Ovary (tissue), 9 donors: Measurements from ENCODE around the gene SH2D6. TPM values are rescaled to one million over a fixed set of nuclear protein-coding genes. Genes with fewer than 3 reads are reported as not detected.
A peak's percentile ranks its signal among the peaks of the same experiment; 100 is the strongest.

Experiments used
- DNase-seq, 5 donors: peaks; one replicate each; pipeline ENCODE4 v3.0.0-alpha.2; 2019 to 2020
- H3K27ac ChIP-seq, 2 donors: fragments of 200-600 bp; one replicate each; pipeline versions ENCODE4 v1.5.1 to v1.8.0; 2019 to 2022
- H3K27me3 ChIP-seq: fragments of 200-600 bp; one replicate; pipeline ENCODE4 v1.8.0; 2022
- H3K36me3 ChIP-seq: fragments of 200-600 bp; sonication (generic); one replicate; pipeline ENCODE4 v1.5.1; 2019
- H3K4me1 ChIP-seq: one replicate; pipeline ENCODE4 v1.8.1; 2013; ENCODE audit warnings: mild to moderate bottlenecking, moderate library complexity; ENCODE audit not compliant: insufficient read depth
- H3K4me3 ChIP-seq: fragments of 200-600 bp; sonication (generic); one replicate; pipeline ENCODE4 v1.5.1; 2017
- H3K9me3 ChIP-seq, 2 donors: fragments of 200-600 bp in 1 of 2; sonication (generic) in 1 of 2; one replicate each; pipeline versions ENCODE4 v1.5.1 to v1.8.1; 2013 to 2019; ENCODE audit warnings: mild to moderate bottlenecking in 1 of 2, moderate library complexity in 1 of 2
- EP300 ChIP-seq: sonication (generic); formaldehyde crosslinking; IDR thresholded peaks from one replicate; pipeline ENCODE4 v1.6.1; 2017; ENCODE audit warnings: antibody characterized with exemption
- POLR2A ChIP-seq: fragments of 450-650 bp; IDR thresholded peaks from one replicate; pipeline ENCODE4 v1.6.1; 2017; ENCODE audit warnings: antibody characterized with exemption, mild to moderate bottlenecking, moderate library complexity
- WGBS, 3 donors: extraction: QIAGEN DNeasy Blood & Tissue Kit in 1 of 3; methylation state at CpG; one replicate each; pipeline versions ENCODE4 v1.1.5 to v1.1.7; 2013 to 2017; 5-methylcytosine and 5-hydroxymethylcytosine counted together
- intact Hi-C, 4 donors: fragments of 100-400 bp; cut with DNase I; formaldehyde crosslinking; loops; one replicate each; pipeline versions ENCODE4 v1.11.0 to v1.15.1; 2022 to 2023
- polyA plus RNA-seq, 2 donors: library from polyadenylated mRNA; stranded (reverse); fragments of 200-250 nt in 1 of 2; fragments of 350-450 nt in 1 of 2; fragmentation: Illumina TruSeq in 1 of 2; extraction: RNeasy Lipid Tissue Mini Kit (QIAGEN cat#74804) in 1 of 2; gene quantifications; one replicate each; pipeline ENCODE4 v1.2.3, GENCODE V29; 2013 to 2014
- total RNA-seq, 7 donors: library from RNA; depleted of rRNA in 2 of 7; stranded (reverse); fragments of >200 nt in 2 of 7; fragmentation: NEBNext Ultra II Directional in 3 of 7; extraction: Animal tissue kit (Norgen Biotek cat#: 25700) in 3 of 7; gene quantifications; one replicate each; pipeline versions ENCODE4 v1.1.0 to v1.2.4, GENCODE V29; 2016 to 2023
- TF ChIP-seq, protein P1 (sequence below), 3 donors: fragments of 450-650 bp in 2 of 3; fragments of 200-600 bp in 1 of 3; IDR thresholded peaks; one replicate each; pipeline versions ENCODE4 v1.5.1 to v1.8.0; 2016 to 2022; ENCODE audit warnings: antibody characterized with exemption in 3 of 3, mild to moderate bottlenecking in 1 of 3
- donor health status: DM: no; HTN: no; CAD: no; lungs with moderate emphysema.
- donor health status: DM: no; HTN: no; CAD: no.
- donor health status: Bipolar disorder and iron deficiency.
- donor health status: DM: yes; HTN: yes; CAD: no.
- donor health status: DM: no; HTN: no; CAD: no.
- donor health status: DM: yes; HTN: yes; CAD: no.

The SH2D6 gene
- total and polyA plus RNA-seq, 9 donors, result 0.12 to 1.9 (median 0.41) TPM; not detected in 5

DNA sequence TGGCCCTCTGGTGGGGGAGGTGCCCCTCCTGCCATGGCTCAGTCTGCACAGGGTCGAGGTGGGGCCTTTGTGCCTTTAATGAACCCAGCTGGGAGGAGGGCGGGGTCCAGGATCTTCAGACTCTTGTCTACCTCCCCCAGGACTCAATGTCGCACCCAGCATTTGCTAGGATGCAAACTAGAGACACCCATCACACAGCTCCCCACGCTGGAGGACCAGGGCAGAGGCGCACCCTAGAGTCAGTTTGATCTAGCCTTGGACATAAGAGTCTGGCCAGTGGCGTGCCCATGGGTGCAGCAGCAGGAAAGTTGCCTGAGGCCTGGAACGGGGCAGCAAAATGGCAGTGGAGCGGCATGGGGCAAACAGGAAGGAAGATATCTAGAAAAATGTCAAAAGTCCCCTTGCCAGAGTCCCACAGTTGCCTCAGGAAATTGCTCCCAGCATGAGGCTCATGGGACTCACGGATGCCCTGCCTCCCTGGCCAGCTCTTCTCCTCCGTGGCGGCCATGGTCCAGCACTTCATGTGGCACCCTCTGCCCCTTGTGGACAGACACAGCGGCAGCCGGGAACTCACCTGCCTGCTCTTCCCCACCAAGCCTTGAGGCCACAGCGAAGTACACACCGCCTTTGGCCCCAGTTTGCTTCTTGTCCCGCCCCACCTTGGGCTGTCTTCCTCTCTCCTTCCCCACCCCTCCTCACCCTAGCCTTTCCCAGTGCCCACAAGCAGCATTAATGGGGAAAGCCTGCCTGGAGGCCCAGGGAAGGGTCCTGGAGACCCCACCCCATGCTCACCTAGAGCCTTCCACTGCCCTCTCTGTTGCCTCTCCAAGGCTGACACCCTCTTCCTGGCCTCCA is 17.7 kb downstream of the SH2D6 start:
- intact Hi-C loops, result loop anchor here in 2 of 4 donors (5.0 kb wide), 1 partner anchor 101 kb away; the partner anchor contains the start of gene MAT2A (in 2 of the 2)
- Histone ChIP-seq H3K4me1 (peaks cover 17% of the 10 kb centered on the region), H3K27me3 (no peaks in the 10 kb centered on the region), H3K27ac (peak overlapping the region; percentile 76 to 91), H3K36me3 (no peaks in the 10 kb centered on the region), H3K9me3 (no peaks in the 10 kb centered on the region), H3K4me3 (no peak overlapping the region)
- no peak for DNase-seq
- WGBS, 3 donors, result 92 to 96% (median 95%) methylated on average over 16 of the region's 16 CpGs
- TF ChIP-seq, protein P1, sequence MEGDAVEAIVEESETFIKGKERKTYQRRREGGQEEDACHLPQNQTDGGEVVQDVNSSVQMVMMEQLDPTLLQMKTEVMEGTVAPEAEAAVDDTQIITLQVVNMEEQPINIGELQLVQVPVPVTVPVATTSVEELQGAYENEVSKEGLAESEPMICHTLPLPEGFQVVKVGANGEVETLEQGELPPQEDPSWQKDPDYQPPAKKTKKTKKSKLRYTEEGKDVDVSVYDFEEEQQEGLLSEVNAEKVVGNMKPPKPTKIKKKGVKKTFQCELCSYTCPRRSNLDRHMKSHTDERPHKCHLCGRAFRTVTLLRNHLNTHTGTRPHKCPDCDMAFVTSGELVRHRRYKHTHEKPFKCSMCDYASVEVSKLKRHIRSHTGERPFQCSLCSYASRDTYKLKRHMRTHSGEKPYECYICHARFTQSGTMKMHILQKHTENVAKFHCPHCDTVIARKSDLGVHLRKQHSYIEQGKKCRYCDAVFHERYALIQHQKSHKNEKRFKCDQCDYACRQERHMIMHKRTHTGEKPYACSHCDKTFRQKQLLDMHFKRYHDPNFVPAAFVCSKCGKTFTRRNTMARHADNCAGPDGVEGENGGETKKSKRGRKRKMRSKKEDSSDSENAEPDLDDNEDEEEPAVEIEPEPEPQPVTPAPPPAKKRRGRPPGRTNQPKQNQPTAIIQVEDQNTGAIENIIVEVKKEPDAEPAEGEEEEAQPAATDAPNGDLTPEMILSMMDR (IDR thresholded peaks at IDR 0.05), result no peak
- TF ChIP-seq EP300, result no peak
- TF ChIP-seq POLR2A, result no peak

GRCh38 chr2:85436836-85437487 is 18.4 kb downstream of the SH2D6 start:
- Histone ChIP-seq H3K4me3 (peak overlapping the region; percentile 53), H3K27me3 (no peaks in the 10 kb centered on the region), H3K9me3 (no peaks in the 10 kb centered on the region), H3K36me3 (no peaks in the 10 kb centered on the region), H3K4me1 (peaks cover 17% of the 10 kb centered on the region), H3K27ac (peak overlapping the region; percentile 76 to 91)
- DNase-seq, result no peak
- TF ChIP-seq EP300, result no peak
- TF ChIP-seq POLR2A, result no peak
- TF ChIP-seq, protein P1 (IDR thresholded peaks at IDR 0.05), result no peak
- intact Hi-C loops, result loop anchor here in 2 of 4 donors (5.0 kb wide), 1 partner anchor 100 kb away; the partner anchor contains the start of gene MAT2A (in 2 of the 2)
- 49 to 66% (median 60%) methylated on average over 10 of the region's 10 CpGs for WGBS, 3 donors

- H3K36me3 ChIP-seq, result no peaks in the 10 kb centered on the region
- H3K4me1 ChIP-seq, result peaks cover 17% of the 10 kb centered on the region
- intact Hi-C loops, result loop anchor here in 2 of 4 donors (5.0 kb wide), 1 partner anchor 100 kb away; the partner anchor contains the start of gene MAT2A (in 2 of the 2)
- H3K9me3 ChIP-seq, result no peaks in the 10 kb centered on the region
- H3K4me3 ChIP-seq, result peak overlapping the region; percentile 53
- peak; percentile 76 for TF ChIP-seq EP300
- TF ChIP-seq, protein P1 (IDR thresholded peaks at IDR 0.05), result no peak
- TF ChIP-seq POLR2A, result peak; percentile 92
- H3K27ac ChIP-seq, result peak overlapping the region; percentile 76 to 91
- no peaks in the 10 kb centered on the region for H3K27me3 ChIP-seq
- DNase-seq, result peak; percentile 87 to 94 (median 90)
- WGBS, 3 donors, result 3 to 4% (median 3%) methylated on average over 34 to 64 of the region's 64 CpGs
Measured at GRCh38 chr2:85437488-85438200, 19.1 kb downstream of the SH2D6 start.
